Trophoblast cell (in vitro differentiated cells and primary cell): ENCODE results near the gene WNK2.

Experiments
- DNase-seq, 2 donors: peaks; one replicate each; pipeline ENCODE4 v3.0.0-alpha.2; 2016
- H2AFZ ChIP-seq: 2 replicates; pipeline ENCODE4 v1.6.1; 2013; ENCODE audit warnings: low read length, moderate library complexity, mild to moderate bottlenecking; ENCODE audit not compliant: insufficient read depth, poor library complexity
- H2AK5ac ChIP-seq: 2 replicates; pipeline ENCODE4 v1.6.1; 2013; ENCODE audit warnings: mild to moderate bottlenecking, low read length
- H2BK120ac ChIP-seq: 2 replicates; pipeline ENCODE4 v1.6.1; 2013; ENCODE audit warnings: low read length, mild to moderate bottlenecking, moderate library complexity; ENCODE audit not compliant: insufficient read depth, poor library complexity
- H2BK12ac ChIP-seq: 2 replicates; pipeline ENCODE4 v1.6.1; 2013; ENCODE audit warnings: mild to moderate bottlenecking, low read length, moderate library complexity
- H2BK5ac ChIP-seq: 2 replicates; pipeline ENCODE4 v1.6.1; 2013; ENCODE audit warnings: low read length, low read depth, moderate library complexity, mild to moderate bottlenecking; ENCODE audit not compliant: poor library complexity
- H3K14ac ChIP-seq: 2 replicates; pipeline ENCODE4 v1.6.1; 2013; ENCODE audit warnings: mild to moderate bottlenecking, low read length
- H3K18ac ChIP-seq: 2 replicates; pipeline ENCODE4 v1.6.1; 2013; ENCODE audit warnings: mild to moderate bottlenecking, low read length
- H3K23ac ChIP-seq: 2 replicates; pipeline ENCODE4 v1.6.1; 2013; ENCODE audit warnings: low read length
- H3K27ac ChIP-seq: 2 replicates; pipeline ENCODE4 v1.5.1; 2013; ENCODE audit warnings: low read depth, mild to moderate bottlenecking, inconsistent platforms, low read length, moderate library complexity
- H3K27me3 ChIP-seq: 2 replicates; pipeline ENCODE4 v1.6.1; 2013; ENCODE audit warnings: inconsistent platforms, mild to moderate bottlenecking, low read length, moderate library complexity; ENCODE audit not compliant: insufficient read depth
- H3K36me3 ChIP-seq, 2 experiments: 1 replicate in 1 of 2; 2 replicates in 1 of 2; pipeline ENCODE4 v1.6.1; 2013; ENCODE audit warnings: low read length in 2 of 2, mild to moderate bottlenecking in 2 of 2, moderate library complexity in 1 of 2; ENCODE audit not compliant: insufficient read depth in 2 of 2, control insufficient read depth in 1 of 2
- H3K4ac ChIP-seq: 2 replicates; pipeline ENCODE4 v1.6.1; 2013; ENCODE audit warnings: low read depth, mild to moderate bottlenecking, low read length, moderate library complexity
- H3K4me1 ChIP-seq, 2 experiments: 1 replicate in 1 of 2; 2 replicates in 1 of 2; pipeline ENCODE4 v1.6.1; 2013; ENCODE audit warnings: low read length in 2 of 2, mild to moderate bottlenecking in 2 of 2, moderate library complexity in 1 of 2; ENCODE audit not compliant: insufficient read depth in 2 of 2, control insufficient read depth in 1 of 2
- H3K4me2 ChIP-seq: 2 replicates; pipeline ENCODE4 v1.6.1; 2013; ENCODE audit warnings: inconsistent platforms, mild to moderate bottlenecking, low read length, moderate library complexity
- H3K4me3 ChIP-seq: 2 replicates; pipeline ENCODE4 v1.5.1; 2013; ENCODE audit warnings: mild to moderate bottlenecking, low read depth, low read length, inconsistent platforms
- H3K79me1 ChIP-seq: one replicate; pipeline ENCODE4 v1.6.1; 2013; ENCODE audit warnings: low read length
- H3K79me2 ChIP-seq: 2 replicates; pipeline ENCODE4 v1.6.1; 2013; ENCODE audit warnings: low read length, mild to moderate bottlenecking; ENCODE audit not compliant: control insufficient read depth, insufficient read depth, poor library complexity
- H3K9ac ChIP-seq: 2 replicates; pipeline ENCODE4 v1.6.1; 2013; ENCODE audit warnings: mild to moderate bottlenecking, low read length
- H3K9me3 ChIP-seq: 2 replicates; pipeline ENCODE4 v1.6.1; 2013; ENCODE audit warnings: low read depth, mild to moderate bottlenecking, control low read depth, inconsistent platforms, low read length; ENCODE audit not compliant: insufficient read depth
- H4K12ac ChIP-seq: 2 replicates; pipeline ENCODE4 v1.6.1; 2013; ENCODE audit warnings: low read depth, mild to moderate bottlenecking, low read length, moderate library complexity
- H4K8ac ChIP-seq: 2 replicates; pipeline ENCODE4 v1.6.1; 2013; ENCODE audit warnings: low read depth, mild to moderate bottlenecking, low read length, moderate library complexity
- H4K91ac ChIP-seq: one replicate; pipeline ENCODE4 v1.6.1; 2013; ENCODE audit warnings: low read depth, mild to moderate bottlenecking, low read length, moderate library complexity
- WGBS: extraction: QIAGEN DNeasy Blood & Tissue Kit; methylation state at CpG from one replicate; pipeline ENCODE4 v1.1.7; 2013; ENCODE audit warnings: missing lambda C conversion rate; ENCODE audit not compliant: insufficient read length, insufficient coverage; ENCODE audit errors: extremely low coverage; 5-methylcytosine and 5-hydroxymethylcytosine counted together

Gene WNK2

GRCh38 chr9:93260263-93261066, 76.5 kb downstream of the WNK2 start:
- no peaks in the 10 kb centered on the region for H3K36me3 ChIP-seq
- no peak overlapping the region for H4K12ac ChIP-seq
- no peak overlapping the region for H3K4ac ChIP-seq
- H3K14ac ChIP-seq: no peak overlapping the region
- no peak overlapping the region for H2AK5ac ChIP-seq
- H2AFZ ChIP-seq: no peak overlapping the region
- no CpG with 5 or more reads among the region's 12 CpGs for WGBS
- H2BK12ac ChIP-seq: no peak overlapping the region
- peaks cover 5 to 6% of the 10 kb centered on the region in 2 experiments for H3K4me1 ChIP-seq
- no peaks in the 10 kb centered on the region for H3K27me3 ChIP-seq
- H4K91ac ChIP-seq: no peak overlapping the region
- no peaks in the 10 kb centered on the region for H3K79me1 ChIP-seq
- H3K79me2 ChIP-seq: no peaks in the 10 kb centered on the region
- no peak overlapping the region for H3K9ac ChIP-seq
- no peak for DNase-seq
- H2BK5ac ChIP-seq: no peak overlapping the region
- H3K9me3 ChIP-seq: peaks cover 3% of the 10 kb centered on the region
- H3K18ac ChIP-seq: no peak overlapping the region
- H3K4me3 ChIP-seq: no peak overlapping the region
- H3K23ac ChIP-seq: no peak overlapping the region
- H4K8ac ChIP-seq: no peak overlapping the region
- no peak overlapping the region for H2BK120ac ChIP-seq
- no peak overlapping the region for H3K4me2 ChIP-seq
- H3K27ac ChIP-seq: no peak overlapping the region

- Histone ChIP-seq H3K79me2 (no peaks in the 10 kb centered on the region), H4K91ac (no peak overlapping the region), H4K12ac (no peak overlapping the region), H3K4me3 (no peak overlapping the region), H3K23ac (no peak overlapping the region), H3K36me3 (no peaks in the 10 kb centered on the region), H3K27ac (no peak overlapping the region), H4K8ac (no peak overlapping the region), H3K4me2 (no peak overlapping the region), H2AFZ (no peak overlapping the region), H3K4me1 (peaks cover 5 to 6% of the 10 kb centered on the region in 2 experiments), H2BK120ac (no peak overlapping the region), H3K9ac (no peak overlapping the region), H3K27me3 (no peaks in the 10 kb centered on the region), H2BK5ac (no peak overlapping the region), H2AK5ac (no peak overlapping the region), H3K18ac (no peak overlapping the region), H3K4ac (no peak overlapping the region), H3K79me1 (no peaks in the 10 kb centered on the region), H2BK12ac (no peak overlapping the region), H3K9me3 (peaks cover 3% of the 10 kb centered on the region), H3K14ac (no peak overlapping the region)
- no peak for DNase-seq
- no CpG with 5 or more reads among the region's 10 CpGs for WGBS
Observed at GRCh38 chr9:93261281-93261680, 77.3 kb downstream of the WNK2 start.

- Histone ChIP-seq H3K4ac (no peak overlapping the region), H3K23ac (no peak overlapping the region), H2BK12ac (no peak overlapping the region), H2AK5ac (no peak overlapping the region), H3K9me3 (peaks cover 3% of the 10 kb centered on the region), H3K27ac (no peak overlapping the region), H3K14ac (no peak overlapping the region), H3K36me3 (no peaks in the 10 kb centered on the region), H3K79me1 (no peaks in the 10 kb centered on the region), H3K27me3 (no peaks in the 10 kb centered on the region), H3K4me1 (peaks cover 5 to 6% of the 10 kb centered on the region in 2 experiments), H3K4me3 (no peak overlapping the region), H3K9ac (no peak overlapping the region), H4K91ac (no peak overlapping the region), H3K79me2 (no peaks in the 10 kb centered on the region), H3K4me2 (no peak overlapping the region), H2AFZ (no peak overlapping the region), H4K12ac (no peak overlapping the region), H2BK120ac (no peak overlapping the region), H3K18ac (no peak overlapping the region), H2BK5ac (no peak overlapping the region), H4K8ac (no peak overlapping the region)
- no CpG with 5 or more reads among the region's 26 CpGs for WGBS
- DNase-seq: no peak
Observed at GRCh38 chr9:93261735-93262523, 78.0 kb downstream of the WNK2 start.

- no peak overlapping the region for H3K4me2 ChIP-seq
- no peaks in the 10 kb centered on the region for H3K27me3 ChIP-seq
- H3K9me3 ChIP-seq: peaks cover 3% of the 10 kb centered on the region
- H3K14ac ChIP-seq: no peak overlapping the region
- DNase-seq: no peak
- no peaks in the 10 kb centered on the region for H3K79me2 ChIP-seq
- H2AFZ ChIP-seq: no peak overlapping the region
- H3K9ac ChIP-seq: no peak overlapping the region
- no peak overlapping the region for H3K27ac ChIP-seq
- no peak overlapping the region for H3K4me3 ChIP-seq
- no peak overlapping the region for H4K12ac ChIP-seq
- H3K4me1 ChIP-seq: peaks cover 4% of the 10 kb centered on the region in 2 experiments
- no peak overlapping the region for H4K8ac ChIP-seq
- H2AK5ac ChIP-seq: no peak overlapping the region
- H2BK12ac ChIP-seq: no peak overlapping the region
- no peak overlapping the region for H2BK120ac ChIP-seq
- no CpG with 5 or more reads among the region's 19 CpGs for WGBS
- no peak overlapping the region for H3K4ac ChIP-seq
- no peak overlapping the region for H2BK5ac ChIP-seq
- no peak overlapping the region for H4K91ac ChIP-seq
- peaks cover 0 to 5% of the 10 kb centered on the region in 2 experiments for H3K36me3 ChIP-seq
- no peak overlapping the region for H3K18ac ChIP-seq
- no peak overlapping the region for H3K23ac ChIP-seq
- H3K79me1 ChIP-seq: no peaks in the 10 kb centered on the region
Observed at GRCh38 chr9:93262537-93263310, 78.8 kb downstream of the WNK2 start.
